Tibial artery (tissue), 4 donors: ENCODE results near the gene EIF1B.

Experiments
- DNase-seq, 2 donors: peaks; one replicate each; pipeline ENCODE4 v3.0.0-alpha.2; 2019
- H3K27ac ChIP-seq, 2 donors: fragments of 200-600 bp; sonication (generic) in 1 of 2; 1 replicate in 1 of 2; 2 replicates in 1 of 2; pipeline ENCODE4 v1.5.1; 2018 to 2019; ENCODE audit warnings: mild to moderate bottlenecking in 1 of 2
- H3K27me3 ChIP-seq, 2 donors: fragments of 200-600 bp; sonication (generic) in 1 of 2; one replicate each; pipeline versions ENCODE4 v1.5.1 to v1.6.0; 2016 to 2019
- H3K36me3 ChIP-seq, 3 donors: fragments of 200-600 bp; sonication (generic) in 2 of 3; one replicate each; pipeline ENCODE4 v1.5.1; 2016 to 2019; ENCODE audit warnings: mild to moderate bottlenecking in 2 of 3
- H3K4me1 ChIP-seq, 4 donors: fragments of 200-600 bp; sonication (generic) in 2 of 4; 1 replicate in 3 of 4; 2 replicates in 1 of 4; pipeline ENCODE4 v1.5.1; 2016 to 2019
- H3K4me3 ChIP-seq, 2 donors: fragments of 200-600 bp; sonication (generic) in 1 of 2; 1 replicate in 1 of 2; 2 replicates in 1 of 2; pipeline ENCODE4 v1.5.1; 2018 to 2019; ENCODE audit warnings: mild to moderate bottlenecking in 2 of 2
- H3K9me3 ChIP-seq, 3 donors: fragments of 200-600 bp; sonication (generic) in 1 of 3; one replicate each; pipeline ENCODE4 v1.5.1; 2016 to 2019
- intact Hi-C: fragments of 100-400 bp; cut with DNase I; formaldehyde crosslinking; loops from one replicate; pipeline ENCODE4 v1.15.0; 2023; ENCODE audit warnings: low total_unique reads
- TF ChIP-seq, protein P1 (sequence below), 2 experiments: fragments of 200-600 bp in 1 of 2; fragments of 450-650 bp in 1 of 2; IDR thresholded peaks; one replicate each; pipeline ENCODE4 v1.5.1; 2017 to 2019; ENCODE audit warnings: antibody characterized with exemption in 2 of 2, mild to moderate bottlenecking in 1 of 2, moderate library complexity in 1 of 2

EIF1B gene

DNA sequence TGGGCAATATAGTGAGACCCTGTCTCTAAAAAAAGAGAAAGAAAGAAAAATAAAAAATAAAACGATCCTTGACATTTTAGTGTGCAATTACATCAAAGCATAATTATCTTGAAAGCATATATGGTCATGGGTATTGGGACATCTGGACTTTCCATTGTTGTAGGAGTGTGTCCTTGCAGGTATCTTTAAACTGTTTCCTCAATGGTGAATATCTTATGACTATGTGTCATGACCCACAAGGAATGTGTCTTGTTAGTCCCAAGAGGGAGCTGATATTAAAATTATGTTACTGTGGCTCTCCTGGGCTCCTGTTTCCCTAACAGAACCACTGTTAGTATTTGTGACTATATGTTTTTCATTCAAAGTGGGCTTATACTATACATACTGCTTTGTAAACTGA, 26.6 kb downstream of the EIF1B start:
- Histone ChIP-seq H3K4me3 (no peak overlapping the region), H3K27ac (no peak overlapping the region), H3K27me3 (no peaks in the 10 kb centered on the region), H3K4me1 (no peaks in the 10 kb centered on the region), H3K9me3 (no peaks in the 10 kb centered on the region), H3K36me3 (no peaks in the 10 kb centered on the region)
- TF ChIP-seq, protein P1, sequence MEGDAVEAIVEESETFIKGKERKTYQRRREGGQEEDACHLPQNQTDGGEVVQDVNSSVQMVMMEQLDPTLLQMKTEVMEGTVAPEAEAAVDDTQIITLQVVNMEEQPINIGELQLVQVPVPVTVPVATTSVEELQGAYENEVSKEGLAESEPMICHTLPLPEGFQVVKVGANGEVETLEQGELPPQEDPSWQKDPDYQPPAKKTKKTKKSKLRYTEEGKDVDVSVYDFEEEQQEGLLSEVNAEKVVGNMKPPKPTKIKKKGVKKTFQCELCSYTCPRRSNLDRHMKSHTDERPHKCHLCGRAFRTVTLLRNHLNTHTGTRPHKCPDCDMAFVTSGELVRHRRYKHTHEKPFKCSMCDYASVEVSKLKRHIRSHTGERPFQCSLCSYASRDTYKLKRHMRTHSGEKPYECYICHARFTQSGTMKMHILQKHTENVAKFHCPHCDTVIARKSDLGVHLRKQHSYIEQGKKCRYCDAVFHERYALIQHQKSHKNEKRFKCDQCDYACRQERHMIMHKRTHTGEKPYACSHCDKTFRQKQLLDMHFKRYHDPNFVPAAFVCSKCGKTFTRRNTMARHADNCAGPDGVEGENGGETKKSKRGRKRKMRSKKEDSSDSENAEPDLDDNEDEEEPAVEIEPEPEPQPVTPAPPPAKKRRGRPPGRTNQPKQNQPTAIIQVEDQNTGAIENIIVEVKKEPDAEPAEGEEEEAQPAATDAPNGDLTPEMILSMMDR (IDR thresholded peaks at IDR 0.05): no peak
- DNase-seq: no peak
- intact Hi-C loops: no loop called here

DNA sequence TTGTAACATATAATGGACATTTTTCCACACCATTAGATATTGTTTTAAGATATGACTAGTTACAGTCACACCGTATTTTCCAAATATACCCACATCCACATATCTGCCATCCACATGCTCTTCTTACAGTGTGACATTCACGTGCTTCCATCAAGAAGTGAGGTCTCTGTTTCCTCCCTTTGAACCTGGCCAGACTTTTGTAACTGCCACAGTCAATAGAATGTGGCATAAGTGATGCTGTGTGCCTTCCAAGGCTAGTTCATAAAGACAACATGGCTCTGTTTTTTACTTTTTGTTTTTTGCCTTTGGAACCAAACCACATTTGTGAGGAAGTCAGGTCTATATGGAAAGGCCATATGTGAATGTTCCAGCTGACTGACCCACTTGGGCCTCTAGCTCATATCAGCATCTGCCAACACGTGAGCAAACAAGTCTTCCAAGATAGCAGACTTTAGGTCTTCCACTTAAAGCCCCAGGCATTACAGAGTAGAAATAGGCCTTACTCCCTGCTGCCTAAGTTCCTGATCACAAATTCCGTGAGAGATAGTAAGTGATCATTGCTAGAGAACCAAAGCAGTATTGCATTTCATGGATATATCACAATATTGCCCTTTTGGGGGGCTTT, 27.1 kb downstream of the EIF1B start:
- no peaks in the 10 kb centered on the region for H3K36me3 ChIP-seq
- H3K4me3 ChIP-seq: no peak overlapping the region
- TF ChIP-seq, protein P1 (IDR thresholded peaks at IDR 0.05): no peak
- no peak overlapping the region for H3K27ac ChIP-seq
- H3K4me1 ChIP-seq: no peaks in the 10 kb centered on the region
- no peaks in the 10 kb centered on the region for H3K9me3 ChIP-seq
- intact Hi-C loops: no loop called here
- H3K27me3 ChIP-seq: no peaks in the 10 kb centered on the region
- DNase-seq: no peak

DNA sequence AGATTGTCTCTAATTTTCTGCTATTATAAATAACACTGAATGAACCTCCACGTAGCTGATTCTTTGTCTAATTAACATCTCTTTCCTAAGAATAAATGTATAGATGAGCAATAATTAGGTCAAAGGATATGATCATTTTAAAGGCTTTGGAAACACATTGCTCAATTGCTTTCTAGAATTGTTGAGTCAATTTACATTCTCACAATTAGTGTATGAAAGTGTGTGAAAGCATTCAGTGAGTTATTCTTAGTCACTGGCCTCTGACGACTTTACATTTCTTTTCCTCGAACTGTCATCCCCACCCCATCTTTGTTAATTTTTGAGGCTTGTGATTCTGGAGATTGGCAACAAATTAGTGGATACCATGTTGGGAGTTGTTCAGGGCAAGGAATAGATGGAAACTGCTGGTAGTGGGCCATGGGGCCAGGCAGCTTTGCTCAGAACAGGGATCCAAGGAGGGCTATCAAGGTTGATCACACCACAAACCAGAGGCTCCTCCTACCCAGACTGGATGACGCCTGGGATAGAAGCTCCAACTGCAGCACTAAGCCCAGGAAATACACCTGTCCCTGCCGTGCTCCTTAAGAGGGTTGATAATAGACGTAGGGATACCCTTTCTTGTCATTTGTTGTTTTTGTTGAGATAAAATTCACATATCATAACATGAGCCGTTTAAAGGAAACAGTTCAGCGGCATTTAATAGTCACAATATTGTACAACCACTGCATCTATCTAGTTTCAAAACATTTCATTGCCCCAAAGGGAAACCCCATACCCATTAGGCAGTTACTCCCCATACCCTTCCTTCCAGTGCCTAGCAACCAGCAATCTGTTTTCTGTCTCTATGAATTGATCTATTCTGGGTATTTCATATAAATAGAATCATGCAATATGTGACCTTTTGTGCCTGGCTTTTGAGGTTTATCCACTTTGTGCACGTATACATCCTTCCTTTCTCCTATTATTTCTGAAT, 27.9 kb downstream of the EIF1B start:
- no peak overlapping the region for H3K4me3 ChIP-seq
- H3K4me1 ChIP-seq: no peaks in the 10 kb centered on the region
- intact Hi-C loops: no loop called here
- H3K27me3 ChIP-seq: no peaks in the 10 kb centered on the region
- no peaks in the 10 kb centered on the region for H3K9me3 ChIP-seq
- no peak overlapping the region for H3K27ac ChIP-seq
- no peak for DNase-seq
- H3K36me3 ChIP-seq: no peaks in the 10 kb centered on the region
- TF ChIP-seq, protein P1 (IDR thresholded peaks at IDR 0.05): no peak

DNA sequence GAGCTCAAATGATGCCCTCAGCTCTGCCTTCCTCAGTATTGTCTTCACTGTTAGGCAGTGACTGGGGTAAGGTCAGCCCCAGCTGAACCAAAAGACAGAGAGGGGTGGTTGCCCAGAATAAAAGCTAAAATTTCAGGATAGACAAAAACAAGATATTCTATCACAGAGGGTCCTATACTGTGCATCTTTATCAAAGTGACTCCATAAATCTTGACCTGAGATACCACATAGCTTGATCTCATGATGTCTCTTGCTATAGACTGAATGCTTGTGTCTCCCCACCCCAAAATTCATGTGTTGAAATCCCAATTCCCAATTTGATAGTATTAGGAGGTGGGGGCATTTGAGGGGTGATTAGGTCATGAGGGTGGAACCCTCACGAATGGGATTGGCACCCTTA, 30.4 kb downstream of the EIF1B start:
- no peak for DNase-seq
- no peak overlapping the region for H3K4me3 ChIP-seq
- intact Hi-C loops: no loop called here
- no peaks in the 10 kb centered on the region for H3K4me1 ChIP-seq
- no peaks in the 10 kb centered on the region for H3K9me3 ChIP-seq
- H3K27ac ChIP-seq: no peak overlapping the region
- no peaks in the 10 kb centered on the region for H3K27me3 ChIP-seq
- TF ChIP-seq, protein P1 (IDR thresholded peaks at IDR 0.05): no peak
- no peaks in the 10 kb centered on the region for H3K36me3 ChIP-seq

DNA sequence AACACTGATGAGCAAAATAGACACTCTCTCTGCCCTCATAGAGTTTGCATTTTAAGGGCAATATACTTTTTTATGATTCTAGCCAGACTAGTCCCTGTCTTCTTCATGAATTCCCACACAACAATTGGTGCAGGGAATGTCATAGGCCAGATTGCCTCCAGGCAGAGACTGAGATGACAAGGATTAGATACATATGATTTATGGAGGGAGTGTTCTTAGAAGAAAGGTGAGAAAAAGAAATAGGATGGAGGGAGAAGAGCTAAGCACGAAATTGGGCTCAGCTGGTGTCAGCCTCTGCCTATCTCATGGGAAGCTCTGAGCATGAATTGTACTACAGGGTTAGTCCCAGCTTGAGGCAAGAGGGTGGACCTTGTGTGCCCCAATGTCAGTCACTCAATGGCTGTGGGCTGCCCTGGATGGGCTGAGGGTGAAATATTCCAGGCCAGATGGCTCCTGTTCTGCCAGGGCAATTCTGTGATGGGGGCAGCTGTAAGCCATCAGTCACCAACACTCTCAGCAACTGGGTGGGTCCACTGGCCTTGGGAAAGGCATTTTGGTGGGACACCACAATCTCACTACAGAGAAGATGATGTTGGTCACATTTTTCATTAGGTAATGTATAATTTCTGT, 31.1 kb downstream of the EIF1B start:
- no peaks in the 10 kb centered on the region for H3K9me3 ChIP-seq
- H3K36me3 ChIP-seq: no peaks in the 10 kb centered on the region
- H3K27me3 ChIP-seq: no peaks in the 10 kb centered on the region
- H3K4me1 ChIP-seq: no peaks in the 10 kb centered on the region
- TF ChIP-seq, protein P1 (IDR thresholded peaks at IDR 0.05): no peak
- no peak for DNase-seq
- H3K4me3 ChIP-seq: no peak overlapping the region
- no peak overlapping the region for H3K27ac ChIP-seq
- intact Hi-C loops: no loop called here
